T-helper 9 cell (primary cell): ENCODE measurements around the gene AGPAT1.
"Not testable (repeated sequence)": the region's sequence is repeated elsewhere in the genome, so short reads cannot be mapped to it uniquely, and the experiment has no call there.

Experiments used
- DNase-seq: peaks from one replicate; pipeline ENCODE4 v3.0.0-alpha.2; 2020

AGPAT1 gene

GRCh38 chr6:32148289-32149091 lies 27.4 kb downstream of the AGPAT1 start:
- peak; percentile 57 for DNase-seq

- DNase-seq, result no peak
Observed at GRCh38 chr6:32147401-32148132, 28.3 kb downstream of the AGPAT1 start.

- no peak for DNase-seq
Observed at GRCh38 chr6:32146687-32147086, 29.2 kb downstream of the AGPAT1 start.

GRCh38 chr6:32146287-32146686 lies 29.6 kb downstream of the AGPAT1 start:
- no peak for DNase-seq

- not testable (repeated sequence) for DNase-seq
Observed at GRCh38 chr6:32144238-32144637, 31.6 kb downstream of the AGPAT1 start.

- DNase-seq, result no peak
Observed at GRCh38 chr6:32140420-32141046, 35.4 kb downstream of the AGPAT1 start.

GRCh38 chr6:32139590-32139989 lies 36.3 kb downstream of the AGPAT1 start:
- no peak for DNase-seq

GRCh38 chr6:32137454-32137853 lies 38.4 kb downstream of the AGPAT1 start:
- no peak for DNase-seq

GRCh38 chr6:32133786-32134185 lies 42.1 kb downstream of the AGPAT1 start:
- DNase-seq, result no peak

- no peak for DNase-seq
Observed at GRCh38 chr6:32132110-32132509, 43.8 kb downstream of the AGPAT1 start.

- DNase-seq, result no peak
Observed at GRCh38 chr6:32131439-32131948, 44.4 kb downstream of the AGPAT1 start.

- no peak for DNase-seq
Observed at GRCh38 chr6:32129297-32130088, 46.4 kb downstream of the AGPAT1 start.

- no peak for DNase-seq
Observed at GRCh38 chr6:32128751-32129296, 47.1 kb downstream of the AGPAT1 start.

GRCh38 chr6:32127717-32128592 lies 47.9 kb downstream of the AGPAT1 start, which contains the start of gene ATF6B:
Gene ATF6B (minus strand): TSS chr6:32128246. CDS start chr6:32128207, 39 bp downstream.
- peak; percentile 93 for DNase-seq

- DNase-seq, result no peak
Observed at GRCh38 chr6:32127409-32127716, 48.5 kb downstream of the AGPAT1 start.

- no peak for DNase-seq
Observed at GRCh38 chr6:32126880-32127279, 49.0 kb downstream of the AGPAT1 start.

GRCh38 chr6:32123681-32124080 lies 52.2 kb downstream of the AGPAT1 start:
- DNase-seq, result no peak

GRCh38 chr6:32120573-32121059 lies 55.3 kb downstream of the AGPAT1 start:
- DNase-seq, result no peak

GRCh38 chr6:32118782-32119628 lies 56.9 kb downstream of the AGPAT1 start:
- DNase-seq, result peak; percentile 48
